Measurements from ENCODE around the gene LTA4H. TPM values are rescaled to one million over a fixed set of nuclear protein-coding genes. Genes with fewer than 3 reads are reported as not detected.

The LTA4H gene
- total and polyA plus RNA-seq, 10 of the 15 experiments (the other 5 are each of a cell fraction or from before 2014, with no cell fraction given): 43.9 to 106 (median 47.3) TPM

- TF ChIP-seq CTCF (IDR thresholded peaks at IDR 0.05 in 2 of 3, conservative IDR thresholded peaks at IDR 0.05 in 1 of 3; ENCODE audit: control insufficient read depth in 2 of 3, extremely low read depth in 1 of 3, insufficient read depth in 1 of 3, low read depth in 3 of 3, low read length in 3 of 3) (no peak), TBL1XR1 (IDR thresholded peaks at IDR 0.05; ENCODE audit: low read depth, low read length) (no peak), FOXM1 (IDR thresholded peaks at IDR 0.05; ENCODE audit: low read depth, low read length) (no peak), CBX5 (IDR thresholded peaks at IDR 0.05; ENCODE audit: low read depth) (no peak), ATF2 (IDR thresholded peaks at IDR 0.05; ENCODE audit: low read length) (no peak), NFYB (IDR thresholded peaks at IDR 0.05; ENCODE audit: insufficient read depth, low read depth, low read length) (no peak), CREM (IDR thresholded peaks at IDR 0.05; ENCODE audit: low read depth) (no peak), KAT2A (conservative IDR thresholded peaks at IDR 0.05; ENCODE audit: control insufficient read depth, low read depth, low read length) (no peak)
- TF ChIP-seq, protein P1, sequence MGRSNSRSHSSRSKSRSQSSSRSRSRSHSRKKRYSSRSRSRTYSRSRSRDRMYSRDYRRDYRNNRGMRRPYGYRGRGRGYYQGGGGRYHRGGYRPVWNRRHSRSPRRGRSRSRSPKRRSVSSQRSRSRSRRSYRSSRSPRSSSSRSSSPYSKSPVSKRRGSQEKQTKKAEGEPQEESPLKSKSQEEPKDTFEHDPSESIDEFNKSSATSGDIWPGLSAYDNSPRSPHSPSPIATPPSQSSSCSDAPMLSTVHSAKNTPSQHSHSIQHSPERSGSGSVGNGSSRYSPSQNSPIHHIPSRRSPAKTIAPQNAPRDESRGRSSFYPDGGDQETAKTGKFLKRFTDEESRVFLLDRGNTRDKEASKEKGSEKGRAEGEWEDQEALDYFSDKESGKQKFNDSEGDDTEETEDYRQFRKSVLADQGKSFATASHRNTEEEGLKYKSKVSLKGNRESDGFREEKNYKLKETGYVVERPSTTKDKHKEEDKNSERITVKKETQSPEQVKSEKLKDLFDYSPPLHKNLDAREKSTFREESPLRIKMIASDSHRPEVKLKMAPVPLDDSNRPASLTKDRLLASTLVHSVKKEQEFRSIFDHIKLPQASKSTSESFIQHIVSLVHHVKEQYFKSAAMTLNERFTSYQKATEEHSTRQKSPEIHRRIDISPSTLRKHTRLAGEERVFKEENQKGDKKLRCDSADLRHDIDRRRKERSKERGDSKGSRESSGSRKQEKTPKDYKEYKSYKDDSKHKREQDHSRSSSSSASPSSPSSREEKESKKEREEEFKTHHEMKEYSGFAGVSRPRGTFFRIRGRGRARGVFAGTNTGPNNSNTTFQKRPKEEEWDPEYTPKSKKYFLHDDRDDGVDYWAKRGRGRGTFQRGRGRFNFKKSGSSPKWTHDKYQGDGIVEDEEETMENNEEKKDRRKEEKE (IDR thresholded peaks at IDR 0.05): no peak
- TF ChIP-seq, protein P2, sequence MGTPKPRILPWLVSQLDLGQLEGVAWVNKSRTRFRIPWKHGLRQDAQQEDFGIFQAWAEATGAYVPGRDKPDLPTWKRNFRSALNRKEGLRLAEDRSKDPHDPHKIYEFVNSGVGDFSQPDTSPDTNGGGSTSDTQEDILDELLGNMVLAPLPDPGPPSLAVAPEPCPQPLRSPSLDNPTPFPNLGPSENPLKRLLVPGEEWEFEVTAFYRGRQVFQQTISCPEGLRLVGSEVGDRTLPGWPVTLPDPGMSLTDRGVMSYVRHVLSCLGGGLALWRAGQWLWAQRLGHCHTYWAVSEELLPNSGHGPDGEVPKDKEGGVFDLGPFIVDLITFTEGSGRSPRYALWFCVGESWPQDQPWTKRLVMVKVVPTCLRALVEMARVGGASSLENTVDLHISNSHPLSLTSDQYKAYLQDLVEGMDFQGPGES (IDR thresholded peaks at IDR 0.05): no peak
These were observed 41.5 kb downstream of the LTA4H start (continued) for GRCh38 chr12:95993907-95994306.

All from GM12878 (cell line).